ENCODE results near the gene TNNT3.

TNNT3 gene

DNA sequence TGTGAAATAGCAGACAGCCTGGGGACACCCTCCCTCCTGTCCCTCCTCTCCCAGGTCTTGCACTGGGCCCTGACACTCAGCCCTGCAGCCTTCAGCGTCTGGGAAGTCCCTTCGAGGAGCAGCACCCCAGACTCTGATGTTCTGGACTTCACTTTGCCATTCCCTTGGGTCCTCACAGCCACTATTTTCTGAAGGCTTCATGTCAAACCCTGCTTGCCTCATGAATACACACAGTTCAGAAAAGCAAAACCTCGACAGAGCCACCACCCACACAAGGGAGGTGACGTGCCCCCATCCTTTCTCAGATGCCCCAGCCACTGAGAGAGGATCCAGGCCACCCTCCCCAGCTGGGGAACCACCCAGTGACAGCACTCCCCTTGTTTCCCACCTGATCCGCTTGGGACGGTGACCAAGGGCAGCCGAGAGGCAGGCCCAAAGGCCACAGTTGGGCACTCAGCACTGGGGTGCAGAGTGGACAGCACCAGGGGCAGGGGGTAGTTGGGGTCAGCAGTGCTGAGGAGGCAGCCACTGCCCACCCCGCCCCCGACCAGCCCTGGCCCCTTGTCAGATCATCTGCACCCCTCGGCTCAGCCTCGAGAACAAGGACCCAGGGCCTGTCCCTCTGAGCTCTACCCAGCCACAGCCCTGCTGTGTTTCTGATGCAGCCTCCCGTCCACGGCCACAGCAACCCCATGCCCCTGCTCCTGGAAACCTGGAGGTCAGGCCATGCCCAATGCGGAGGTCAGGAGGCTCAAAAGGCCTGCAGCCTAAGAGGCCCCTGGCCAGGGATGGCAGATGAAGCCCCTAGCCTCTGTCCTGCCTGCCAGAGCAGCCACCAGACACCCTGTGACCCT is 3.1 kb upstream of the TNNT3 start:
- Mint-ChIP-seq H3K27me3 (peaks cover 18% of the 10 kb centered on the region), H3K9me3 (no peaks in the 10 kb centered on the region), H3K4me1 (peaks cover 22% of the 10 kb centered on the region), H3K4me3 (no peak overlapping the region), H3K27ac (ENCODE audit: low read depth) (no peak overlapping the region), H3K36me3 (ENCODE audit: insufficient read depth) (peaks cover 10% of the 10 kb centered on the region)
- DNase-seq (ENCODE audit: low spot score in 2 of 2): no peak
- no peak for ATAC-seq (replicated peaks; ENCODE audit: extremely low read depth, poor library complexity, severe bottlenecking)

DNA sequence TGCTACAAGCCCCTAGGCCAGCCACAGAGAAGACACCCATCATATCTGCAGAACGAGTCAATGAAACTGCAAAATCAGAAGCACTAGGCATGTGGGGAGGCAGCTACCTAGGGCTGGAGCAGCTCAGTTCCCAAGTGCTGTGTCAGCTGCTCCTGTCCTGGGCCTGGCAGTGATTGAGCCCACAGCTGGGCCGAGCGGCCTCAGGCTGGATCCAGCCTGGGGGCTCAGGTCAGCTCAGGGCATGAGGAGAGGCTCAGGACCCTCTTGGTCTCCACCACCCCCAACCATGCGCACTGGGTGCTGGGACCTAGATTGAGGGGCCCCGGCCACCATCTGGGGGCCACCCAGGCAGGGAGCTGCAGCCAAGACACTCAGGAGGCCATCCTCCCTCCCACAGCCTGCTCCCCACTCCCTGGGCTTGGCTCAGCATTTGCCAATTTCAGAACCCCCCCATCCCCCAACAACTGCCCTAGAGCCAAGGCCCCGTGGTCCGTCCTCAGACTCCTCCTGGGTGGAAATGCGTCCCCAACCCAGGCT is 2.4 kb upstream of the TNNT3 start:
- H3K9me3 Mint-ChIP-seq: no peaks in the 10 kb centered on the region
- H3K4me3 Mint-ChIP-seq: no peak overlapping the region
- peaks cover 22% of the 10 kb centered on the region for H3K4me1 Mint-ChIP-seq
- DNase-seq (ENCODE audit: low spot score in 2 of 2) (no peak), ATAC-seq (replicated peaks; ENCODE audit: extremely low read depth, poor library complexity, severe bottlenecking) (peak; percentile 26)
- peaks cover 11% of the 10 kb centered on the region for H3K36me3 Mint-ChIP-seq (ENCODE audit: insufficient read depth)
- H3K27ac Mint-ChIP-seq (ENCODE audit: low read depth): no peak overlapping the region
- H3K27me3 Mint-ChIP-seq: peaks cover 18% of the 10 kb centered on the region

DNA sequence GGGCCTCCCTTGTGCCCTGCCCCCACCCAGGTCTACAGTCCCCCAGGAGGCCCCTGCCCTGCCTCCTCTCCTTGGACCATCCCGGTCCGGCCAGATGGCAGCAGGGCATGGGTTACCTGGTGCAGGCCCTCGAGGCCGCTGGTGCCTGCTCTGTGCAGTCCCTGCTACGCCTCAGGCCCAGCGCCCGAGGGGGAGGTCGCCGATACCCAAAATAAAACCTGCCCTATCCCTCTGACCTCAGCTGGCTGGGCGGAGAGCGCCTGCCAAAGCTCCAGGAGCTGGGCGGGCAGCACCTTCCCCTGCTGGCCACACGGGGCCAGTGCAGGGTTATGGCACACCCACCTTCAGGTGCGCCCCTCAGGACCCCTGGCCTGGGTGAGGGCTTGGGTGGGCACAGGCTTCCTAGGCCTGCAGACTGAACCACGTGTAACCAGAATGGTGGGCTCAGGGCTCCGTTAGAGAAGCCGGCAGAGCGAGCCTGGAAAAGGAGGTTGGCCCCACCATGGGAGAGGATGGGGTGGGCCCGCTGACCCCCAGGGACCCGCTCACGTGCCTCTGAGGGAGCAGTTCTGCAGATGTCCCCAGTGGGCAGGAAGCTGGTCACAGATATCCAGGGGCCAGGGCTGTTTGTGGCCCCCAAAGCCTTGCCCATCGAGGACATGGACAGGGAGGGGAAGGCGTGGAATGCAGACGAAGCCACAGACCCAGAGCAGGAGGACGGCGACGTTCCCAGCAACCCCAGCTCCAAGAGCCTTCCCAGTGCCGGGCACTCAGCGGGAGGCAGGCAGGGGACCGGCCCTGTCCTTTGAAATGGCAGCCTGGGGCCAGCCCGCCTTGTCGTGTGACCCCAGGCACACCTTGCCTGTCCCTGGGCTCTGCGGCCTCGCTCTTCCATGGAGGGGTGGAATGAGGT is 1.7 kb upstream of the TNNT3 start:
- H3K27ac Mint-ChIP-seq (ENCODE audit: low read depth): no peak overlapping the region
- H3K9me3 Mint-ChIP-seq: no peaks in the 10 kb centered on the region
- peaks cover 12% of the 10 kb centered on the region for H3K36me3 Mint-ChIP-seq (ENCODE audit: insufficient read depth)
- ATAC-seq (replicated peaks; ENCODE audit: extremely low read depth, poor library complexity, severe bottlenecking) (no peak), DNase-seq (ENCODE audit: low spot score in 2 of 2) (no peak)
- no peak overlapping the region for H3K4me3 Mint-ChIP-seq
- H3K27me3 Mint-ChIP-seq: peaks cover 23% of the 10 kb centered on the region
- peaks cover 25% of the 10 kb centered on the region for H3K4me1 Mint-ChIP-seq

DNA sequence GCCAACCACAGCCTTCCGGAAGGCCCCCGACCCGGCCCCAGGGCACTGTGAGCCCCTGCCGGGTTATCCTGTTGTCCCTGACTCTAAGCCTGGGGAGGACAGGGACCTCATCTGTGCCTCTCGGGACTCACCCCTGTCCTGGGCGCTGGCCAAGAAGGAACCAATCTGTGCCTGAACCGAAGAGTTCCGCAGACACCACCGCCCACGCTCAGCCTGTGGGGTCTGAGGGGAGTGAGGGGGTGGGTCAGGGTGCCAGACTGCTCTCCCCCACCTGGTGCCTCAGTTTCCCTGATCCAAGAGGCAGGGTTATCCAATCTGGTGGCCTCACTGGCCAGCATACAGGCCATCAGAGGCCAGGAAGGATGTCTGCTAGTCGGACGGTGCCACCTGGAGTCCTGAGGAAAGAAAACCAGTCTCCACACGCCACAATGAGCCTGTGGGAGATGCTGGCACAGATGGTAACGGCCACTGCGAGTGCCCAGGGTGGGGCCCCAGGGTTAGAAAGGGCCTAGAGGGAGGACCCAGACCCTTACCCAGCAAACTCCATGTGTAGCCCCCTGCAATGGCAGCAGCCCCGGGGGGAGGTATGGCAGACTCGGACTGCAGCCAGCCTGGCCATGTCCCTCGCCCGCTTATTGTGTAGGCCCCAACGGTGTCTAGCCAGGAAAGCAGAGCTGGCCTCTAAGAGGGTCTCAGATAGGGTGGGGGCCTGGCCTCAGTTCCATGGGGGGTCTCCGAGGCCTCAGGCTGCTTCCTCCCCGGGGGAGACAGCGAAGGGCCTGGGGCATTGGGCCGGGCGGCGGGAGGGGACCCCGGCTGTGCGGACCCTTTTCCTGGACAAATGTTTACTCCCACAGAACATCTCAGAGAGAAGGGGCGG is 827 bp upstream of the TNNT3 start:
- H3K4me1 Mint-ChIP-seq: peaks cover 34% of the 10 kb centered on the region
- no peak for ATAC-seq (replicated peaks; ENCODE audit: extremely low read depth, poor library complexity, severe bottlenecking)
- H3K27me3 Mint-ChIP-seq: peaks cover 31% of the 10 kb centered on the region
- no peak overlapping the region for H3K27ac Mint-ChIP-seq (ENCODE audit: low read depth)
- DNase-seq (ENCODE audit: low spot score in 2 of 2): no peak
- no peaks in the 10 kb centered on the region for H3K9me3 Mint-ChIP-seq
- H3K4me3 Mint-ChIP-seq: no peak overlapping the region
- H3K36me3 Mint-ChIP-seq (ENCODE audit: insufficient read depth): peaks cover 12% of the 10 kb centered on the region

DNA sequence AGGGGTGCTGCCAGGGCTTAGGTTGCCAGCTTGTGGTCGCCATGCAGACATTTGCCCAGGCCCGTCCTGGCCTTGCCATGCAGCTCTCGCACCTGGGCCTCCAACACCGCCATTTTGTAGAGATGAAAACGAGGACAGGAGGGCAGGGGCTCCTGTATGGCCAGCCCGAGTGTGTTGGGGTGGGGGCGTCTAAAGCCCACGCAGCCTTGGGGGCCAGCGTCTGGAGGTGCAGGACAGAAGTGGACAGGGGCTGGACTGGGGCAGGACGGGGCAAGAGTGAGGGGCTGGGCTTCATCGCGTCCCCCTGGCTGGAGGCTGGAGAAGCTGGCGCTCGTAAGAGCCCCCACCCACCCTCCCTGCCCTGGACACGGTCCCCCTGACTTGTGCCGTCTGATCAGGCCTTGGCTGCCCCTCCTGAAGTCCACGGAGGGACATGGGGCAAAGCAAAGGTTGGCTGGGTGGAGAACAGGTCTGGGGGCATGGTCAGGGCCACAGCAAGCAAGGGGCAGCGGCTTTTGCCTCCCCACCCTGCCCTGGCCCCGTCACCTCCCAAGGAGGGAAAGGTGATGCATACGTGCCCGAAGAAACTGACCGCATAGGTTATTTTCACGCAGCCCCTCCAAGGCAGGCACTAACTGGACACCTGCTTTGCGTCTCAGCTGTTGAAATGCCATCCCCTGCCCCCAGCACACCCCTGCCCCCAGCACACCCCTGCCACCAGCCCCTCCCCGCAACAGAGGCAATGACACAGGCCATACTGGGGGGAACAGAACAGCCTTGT is 815 bp downstream of the TNNT3 start:
- no peaks in the 10 kb centered on the region for H3K9me3 Mint-ChIP-seq
- no peak overlapping the region for H3K27ac Mint-ChIP-seq (ENCODE audit: low read depth)
- no peak overlapping the region for H3K4me3 Mint-ChIP-seq
- peaks cover 21% of the 10 kb centered on the region for H3K27me3 Mint-ChIP-seq
- peaks cover 11% of the 10 kb centered on the region for H3K36me3 Mint-ChIP-seq (ENCODE audit: insufficient read depth)
- DNase-seq (ENCODE audit: low spot score in 2 of 2) (no peak), ATAC-seq (replicated peaks; ENCODE audit: extremely low read depth, poor library complexity, severe bottlenecking) (no peak)
- H3K4me1 Mint-ChIP-seq: peaks cover 25% of the 10 kb centered on the region

DNA sequence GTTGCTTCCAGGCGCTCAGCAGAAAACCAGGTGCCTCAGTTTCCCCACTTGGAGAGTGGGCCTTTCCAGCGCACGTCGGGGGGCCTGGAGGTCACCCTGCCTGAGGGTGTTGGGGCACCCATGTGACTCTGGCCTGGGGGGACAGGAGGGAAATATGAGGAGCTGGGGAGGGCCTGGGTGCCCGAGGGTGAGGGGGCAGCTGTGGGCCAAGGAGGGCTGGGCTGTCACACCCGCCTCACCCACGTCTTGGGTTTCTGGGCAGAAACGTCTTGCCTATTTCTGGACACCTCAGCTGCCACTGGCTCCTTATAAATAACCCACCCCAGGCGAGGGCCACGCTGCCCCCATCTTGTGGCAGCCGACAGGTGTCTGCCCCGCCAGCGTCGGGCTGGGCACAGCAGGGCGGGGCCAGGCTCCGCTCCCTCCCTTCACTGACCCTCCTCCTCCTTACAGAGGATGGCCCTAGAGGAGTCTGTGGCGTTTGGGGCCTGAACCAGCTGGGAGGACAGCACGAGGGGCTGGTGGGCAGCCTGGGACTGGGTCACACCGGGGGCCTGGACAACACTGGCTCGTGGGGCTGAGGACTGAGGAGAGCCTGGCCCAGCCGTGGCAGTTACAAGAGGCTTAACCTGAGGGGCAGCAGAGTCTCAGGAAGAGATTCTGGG is 1.5 kb downstream of the TNNT3 start:
- Mint-ChIP-seq H3K27me3 (peaks cover 22% of the 10 kb centered on the region), H3K36me3 (ENCODE audit: insufficient read depth) (peaks cover 13% of the 10 kb centered on the region), H3K27ac (ENCODE audit: low read depth) (no peak overlapping the region), H3K9me3 (no peaks in the 10 kb centered on the region), H3K4me3 (no peak overlapping the region), H3K4me1 (peaks cover 17% of the 10 kb centered on the region)
- no peak for DNase-seq (ENCODE audit: low spot score in 2 of 2)
- ATAC-seq (replicated peaks; ENCODE audit: extremely low read depth, poor library complexity, severe bottlenecking): no peak

DNA sequence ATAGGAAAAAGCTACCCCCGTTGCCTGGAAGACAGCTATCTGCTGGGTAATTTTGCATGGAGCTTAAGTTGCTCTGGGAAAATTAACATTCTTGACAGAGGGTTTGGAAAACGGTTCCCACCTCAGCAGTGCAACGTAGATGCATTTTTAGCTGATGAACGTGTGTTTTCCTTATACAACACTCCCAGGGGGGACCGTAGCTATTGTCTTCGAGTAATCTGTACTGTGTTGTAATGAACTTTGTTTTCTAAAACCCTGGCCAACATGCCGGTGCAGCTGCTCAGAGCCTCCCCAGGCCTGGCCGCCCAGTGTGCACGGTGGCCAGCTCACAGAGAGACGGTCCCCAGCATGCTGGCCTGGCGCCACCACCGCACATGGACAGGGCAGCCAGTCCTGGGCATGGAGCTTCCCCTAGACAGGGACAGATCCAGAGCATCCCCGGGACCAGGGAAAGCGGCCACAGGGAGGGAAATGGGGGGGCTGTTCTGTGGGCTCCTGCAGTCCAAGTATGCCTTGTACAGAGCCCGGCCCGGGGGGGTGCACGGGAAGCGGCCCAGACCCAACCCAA is 2.2 kb downstream of the TNNT3 start:
- no peak overlapping the region for H3K27ac Mint-ChIP-seq (ENCODE audit: low read depth)
- ATAC-seq (replicated peaks; ENCODE audit: extremely low read depth, poor library complexity, severe bottlenecking): no peak
- peaks cover 28% of the 10 kb centered on the region for H3K27me3 Mint-ChIP-seq
- peaks cover 17% of the 10 kb centered on the region for H3K4me1 Mint-ChIP-seq
- DNase-seq (ENCODE audit: low spot score in 2 of 2): no peak
- H3K36me3 Mint-ChIP-seq (ENCODE audit: insufficient read depth): peaks cover 16% of the 10 kb centered on the region
- H3K4me3 Mint-ChIP-seq: no peak overlapping the region
- no peaks in the 10 kb centered on the region for H3K9me3 Mint-ChIP-seq

DNA sequence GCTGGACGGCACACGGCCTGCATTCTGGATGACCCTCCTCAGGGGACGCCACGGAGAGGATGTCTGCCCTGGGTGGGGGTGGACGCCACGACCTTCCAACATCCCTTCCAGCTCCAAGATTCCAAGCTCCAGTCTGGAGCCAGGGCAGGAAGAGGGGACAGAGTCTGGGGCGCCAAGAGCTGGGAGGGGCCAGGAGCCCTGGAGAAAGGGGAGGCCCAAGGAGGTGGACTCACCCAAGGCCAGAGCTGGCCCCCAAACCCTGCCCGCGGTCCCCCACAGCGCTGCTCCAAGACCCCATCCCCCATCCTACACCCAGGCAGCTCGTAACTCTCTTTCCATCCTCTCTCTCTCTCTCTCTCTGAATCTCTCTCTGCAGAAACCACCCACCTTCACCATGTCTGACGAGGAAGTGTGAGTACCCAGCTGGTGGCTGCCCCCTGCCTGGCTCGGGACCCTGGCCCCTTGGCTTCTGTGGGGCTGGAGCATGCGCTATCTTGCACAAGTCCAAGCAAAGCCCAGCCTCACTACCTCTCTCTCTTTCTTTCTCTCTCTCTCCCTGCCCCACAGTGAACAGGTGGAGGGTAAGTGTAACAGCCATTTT is 3.1 kb downstream of the TNNT3 start:
- H3K27me3 Mint-ChIP-seq: peaks cover 32% of the 10 kb centered on the region
- H3K4me3 Mint-ChIP-seq: no peak overlapping the region
- H3K36me3 Mint-ChIP-seq (ENCODE audit: insufficient read depth): peaks cover 14% of the 10 kb centered on the region
- no peak for ATAC-seq (replicated peaks; ENCODE audit: extremely low read depth, poor library complexity, severe bottlenecking)
- peaks cover 17% of the 10 kb centered on the region for H3K4me1 Mint-ChIP-seq
- H3K9me3 Mint-ChIP-seq: no peaks in the 10 kb centered on the region
- peak overlapping the region; percentile 65 for H3K27ac Mint-ChIP-seq (ENCODE audit: low read depth)
- no peak for DNase-seq (ENCODE audit: low spot score in 2 of 2)

DNA sequence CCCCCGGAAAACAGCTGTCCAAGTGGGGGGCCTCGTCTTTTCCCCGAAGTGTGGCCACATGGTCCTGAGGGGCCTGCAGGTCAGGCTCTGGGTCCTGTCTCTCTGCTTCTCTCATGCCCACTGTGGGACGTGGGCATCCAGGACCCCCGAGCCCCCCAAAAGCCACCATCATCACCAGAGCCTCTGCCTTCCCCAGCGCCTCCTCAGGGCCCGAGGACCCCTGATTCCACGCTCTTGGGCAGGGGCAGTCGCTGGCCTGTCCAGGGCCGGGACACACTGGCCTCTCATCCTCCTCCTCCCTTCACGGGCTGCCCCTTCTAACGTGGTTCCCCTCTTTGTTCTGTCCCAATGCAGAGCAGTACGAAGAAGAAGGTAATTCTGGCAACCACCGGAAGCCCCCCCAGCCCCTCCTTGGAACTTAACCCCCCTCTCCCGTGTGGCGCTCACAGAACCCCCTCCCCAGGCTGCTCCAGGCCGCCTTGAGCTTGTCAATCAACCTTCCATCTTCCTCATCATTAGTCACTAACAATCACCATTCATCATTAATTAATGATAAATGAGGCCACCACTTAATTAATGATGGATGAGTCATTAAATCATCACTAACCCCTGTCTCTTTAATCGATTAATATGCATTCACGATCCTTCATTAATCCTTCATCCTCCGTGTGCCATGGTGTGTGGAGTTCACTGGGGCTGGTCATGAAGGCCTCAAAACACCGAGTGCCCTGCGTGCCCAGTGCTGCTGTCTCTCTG is 3.9 kb downstream of the TNNT3 start:
- DNase-seq (ENCODE audit: low spot score in 2 of 2): no peak
- H3K4me3 Mint-ChIP-seq: no peak overlapping the region
- H3K27me3 Mint-ChIP-seq: peaks cover 32% of the 10 kb centered on the region
- no peaks in the 10 kb centered on the region for H3K9me3 Mint-ChIP-seq
- peaks cover 12% of the 10 kb centered on the region for H3K36me3 Mint-ChIP-seq (ENCODE audit: insufficient read depth)
- no peak for ATAC-seq (replicated peaks; ENCODE audit: extremely low read depth, poor library complexity, severe bottlenecking)
- H3K27ac Mint-ChIP-seq (ENCODE audit: low read depth): peak overlapping the region; percentile 65
- peaks cover 17% of the 10 kb centered on the region for H3K4me1 Mint-ChIP-seq

DNA sequence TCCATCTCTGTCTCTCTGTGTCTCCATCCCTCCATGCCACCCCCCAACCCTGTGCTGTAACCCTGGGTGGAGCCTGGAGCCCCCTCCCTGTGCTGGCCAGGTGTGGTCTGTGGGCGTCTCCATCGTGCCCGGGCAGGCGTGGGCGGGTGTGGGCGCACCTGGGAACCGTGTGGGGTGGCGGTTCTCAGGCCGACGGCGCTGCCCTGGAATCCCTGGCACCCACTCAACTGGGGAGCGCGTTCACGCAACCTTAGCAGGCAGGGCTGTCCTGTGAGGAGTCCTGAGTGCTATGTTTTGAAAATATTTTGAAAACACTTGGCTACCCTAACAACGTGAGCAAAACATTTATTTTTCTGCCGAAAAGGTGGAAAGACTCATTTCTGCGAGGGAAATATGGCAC is 4.7 kb downstream of the TNNT3 start:
- peaks cover 12% of the 10 kb centered on the region for H3K36me3 Mint-ChIP-seq (ENCODE audit: insufficient read depth)
- ATAC-seq (replicated peaks; ENCODE audit: extremely low read depth, poor library complexity, severe bottlenecking) (no peak), DNase-seq (ENCODE audit: low spot score in 2 of 2) (no peak)
- no peak overlapping the region for H3K27ac Mint-ChIP-seq (ENCODE audit: low read depth)
- no peaks in the 10 kb centered on the region for H3K9me3 Mint-ChIP-seq
- peaks cover 32% of the 10 kb centered on the region for H3K27me3 Mint-ChIP-seq
- H3K4me1 Mint-ChIP-seq: peaks cover 17% of the 10 kb centered on the region
- no peak overlapping the region for H3K4me3 Mint-ChIP-seq
